A549 (cell line): Measurements from ENCODE around the gene FAM53C. TPM values are rescaled to one million over a fixed set of nuclear protein-coding genes. Genes with fewer than 3 reads are reported as not detected.

Source experiments
- ATAC-seq, 2 experiments: fragments of 200-7000 bp in 1 of 2; fragments of >200 bp in 1 of 2; cut with Nextera tagmentation in 1 of 2; cut with Tn5 transposase in 1 of 2; 3 replicates each; pipeline versions ENCODE4 v1.8.0 to v1.9.1; 2018 to 2020; ENCODE audit warnings: mild to moderate bottlenecking in 1 of 2, moderate library complexity in 1 of 2
- CTCF ChIA-PET: fragments of 300-600 bp; sonication (Branson Sonifier 250); formaldehyde crosslinking; extraction: SDS; loops from one replicate; lab custom pipeline; 2021; ENCODE audit warnings: antibody characterized with exemption, inconsistent platforms; lab: Yijun Ruan, JAX
- POLR2A ChIA-PET: fragments of 350-600 bp; formaldehyde crosslinking; extraction: SDS; loops from one replicate; lab custom pipeline; 2021; ENCODE audit warnings: antibody characterized with exemption, inconsistent platforms; lab: Yijun Ruan, JAX
- DNase-seq, 2 experiments: peaks; one replicate each; pipeline versions ENCODE4 v3.0.0 to v3.0.0-alpha.2; 2011 to 2016; ENCODE audit warnings: low read depth in 1 of 2, low spot score in 1 of 2
- FAIRE-seq: peaks from 2 replicates; lab custom pipeline; 2011; peaks lifted over from hg19 to GRCh38; lab: Jason Lieb, UNC
- H3K27ac ChIP-seq, 2 experiments: fragments of >200 bp; sonication (Bioruptor Twin); formaldehyde crosslinking; 3 replicates each; pipeline ENCODE4 v1.5.1; 2016 to 2017
- H3K4me1 ChIP-seq: fragments of >200 bp; sonication (Bioruptor Twin); formaldehyde crosslinking; 3 replicates; pipeline ENCODE4 v1.6.1; 2016
- H3K4me2 ChIP-seq: fragments of >200 bp; sonication (Bioruptor Twin); formaldehyde crosslinking; 3 replicates; pipeline ENCODE4 v1.6.1; 2016
- H3K4me3 ChIP-seq: fragments of >200 bp; sonication (Bioruptor Twin); formaldehyde crosslinking; 3 replicates; pipeline ENCODE4 v1.5.1; 2016
- H3K9me3 ChIP-seq: fragments of >200 bp; sonication (Bioruptor Twin); formaldehyde crosslinking; 3 replicates; pipeline ENCODE4 v1.6.1; 2016
- EHF ChIP-seq: fragments of 250-450 bp; sonication (Bioruptor Pico); IDR thresholded peaks from 2 replicates; pipeline ENCODE4 v1.5.0; 2020; ENCODE audit warnings: mild to moderate bottlenecking
- FOSL2 ChIP-seq, 2 experiments: fragments of 450-650 bp in 1 of 2; fragments of >200 bp in 1 of 2; sonication (Bioruptor Twin) in 1 of 2; formaldehyde crosslinking; IDR thresholded peaks; 2 replicates each; pipeline versions ENCODE4 v1.5.0 to v1.6.1; 2016 to 2020; ENCODE audit warnings: mild to moderate bottlenecking in 1 of 2, moderate library complexity in 1 of 2
- HDAC2 ChIP-seq: fragments of 200-600 bp; sonication (generic); IDR thresholded peaks from 2 replicates; pipeline ENCODE4 v1.6.1; 2016
- HEYL ChIP-seq: fragments of 250-450 bp; sonication (Bioruptor Pico); IDR thresholded peaks from 2 replicates; pipeline ENCODE4 v1.8.0; 2021; ENCODE audit warnings: mild to moderate bottlenecking, moderate library complexity
- HOXA7 ChIP-seq: fragments of 250-450 bp; sonication (Bioruptor Pico); IDR thresholded peaks from 2 replicates; pipeline ENCODE4 v1.5.0; 2020; ENCODE audit warnings: mild to moderate bottlenecking, moderate library complexity
- HOXB5 ChIP-seq: fragments of 250-450 bp; sonication (Bioruptor Pico); IDR thresholded peaks from 2 replicates; pipeline ENCODE4 v1.5.0; 2020; ENCODE audit warnings: mild to moderate bottlenecking, moderate library complexity
- KDM1A ChIP-seq: fragments of 200-600 bp; sonication (generic); IDR thresholded peaks from 2 replicates; pipeline ENCODE4 v1.6.1; 2016; ENCODE audit warnings: low read depth, mild to moderate bottlenecking
- KDM5A ChIP-seq: fragments of 200-600 bp; sonication (generic); IDR thresholded peaks from 2 replicates; pipeline ENCODE4 v1.6.1; 2016; ENCODE audit warnings: antibody characterized with exemption, mild to moderate bottlenecking
- MAFK ChIP-seq: fragments of 450-650 bp; IDR thresholded peaks from 2 replicates; pipeline ENCODE4 v1.6.1; 2014; ENCODE audit not compliant: partially characterized antibody
- MYC ChIP-seq: IDR thresholded peaks from 2 replicates; pipeline ENCODE4 v1.6.1; 2012; ENCODE audit warnings: mild to moderate bottlenecking, inconsistent platforms, low read length, improper control_type of control experiment, borderline replicate concordance
- NPAS2 ChIP-seq: fragments of 250-450 bp; sonication (Bioruptor Pico); IDR thresholded peaks from 2 replicates; pipeline ENCODE4 v1.8.0; 2022; ENCODE audit warnings: mild to moderate bottlenecking, moderate library complexity, borderline replicate concordance
- NR3C1 ChIP-seq: fragments of >200 bp; sonication (Bioruptor Twin); formaldehyde crosslinking; IDR thresholded peaks from 3 replicates; pipeline ENCODE4 v1.6.1; 2017
- PHF8 ChIP-seq: fragments of 200-600 bp; sonication (generic); IDR thresholded peaks from 2 replicates; pipeline ENCODE4 v1.6.1; 2016; ENCODE audit warnings: low read depth, mild to moderate bottlenecking, antibody characterized with exemption, moderate library complexity, borderline replicate concordance
- RAD21 ChIP-seq, 2 experiments: fragments of >200 bp in 1 of 2; sonication (Bioruptor Twin) in 1 of 2; formaldehyde crosslinking in 1 of 2; IDR thresholded peaks in 1 of 2; conservative IDR thresholded peaks in 1 of 2; 2 replicates in 1 of 2; 3 replicates in 1 of 2; pipeline ENCODE4 v1.6.1; 2012 to 2018; ENCODE audit warnings: inconsistent platforms in 1 of 2
- RCOR1 ChIP-seq: fragments of 150-350 bp; IDR thresholded peaks from 2 replicates; pipeline ENCODE4 v1.6.1; 2014; ENCODE audit warnings: antibody characterized with exemption, low read length, low read depth
- RNF2 ChIP-seq: fragments of 200-600 bp; sonication (generic); IDR thresholded peaks from 2 replicates; pipeline ENCODE4 v1.6.1; 2016; ENCODE audit warnings: low read depth, mild to moderate bottlenecking, antibody characterized with exemption, moderate library complexity, borderline replicate concordance
- SMC3 ChIP-seq: fragments of >200 bp; sonication (Bioruptor Twin); formaldehyde crosslinking; IDR thresholded peaks from 3 replicates; pipeline ENCODE4 v1.6.1; 2018; ENCODE audit warnings: inconsistent platforms
- TP53 ChIP-seq: fragments of 250-450 bp; sonication (Bioruptor Pico); IDR thresholded peaks from 2 replicates; pipeline ENCODE4 v1.5.0; 2021; ENCODE audit warnings: mild to moderate bottlenecking, moderate library complexity
- ZNF302 ChIP-seq: fragments of 250-450 bp; sonication (Bioruptor Pico); IDR thresholded peaks from 2 replicates; pipeline ENCODE4 v1.9.0; 2021; ENCODE audit warnings: inconsistent platforms, mild to moderate bottlenecking, moderate library complexity
- WGBS: methylation state at CpG from one replicate; pipeline ENCODE4 v1.1.6; 2017; ENCODE audit errors: missing lambda C conversion rate; 5-methylcytosine and 5-hydroxymethylcytosine counted together
- polyA plus RNA-seq, 4 experiments: library from polyadenylated mRNA; depleted of rRNA in 3 of 4; stranded (reverse); fragments of >200 nt; fragmentation: RNase III in 1 of 4; extraction: RNeasy Plus Mini Kit Qiagen cat#74134 plus additional on column Dnase treatment in 1 of 4; gene quantifications; 2 replicates in 3 of 4; 3 replicates in 1 of 4; pipeline ENCODE4 v1.2.3, GENCODE V29; 2011 to 2017
- TF ChIP-seq, protein P1 (sequence below): fragments of 250-450 bp; sonication (Bioruptor Pico); IDR thresholded peaks from 2 replicates; pipeline ENCODE4 v1.5.0; 2020; ENCODE audit warnings: low read depth, mild to moderate bottlenecking, moderate library complexity
- TF ChIP-seq, protein P2 (sequence below): fragments of 150-350 bp; IDR thresholded peaks from 2 replicates; pipeline ENCODE4 v1.6.1; 2014; ENCODE audit warnings: low read depth, mild to moderate bottlenecking, low read length
- TF ChIP-seq, protein P3 (sequence below): fragments of >200 bp; sonication (Bioruptor Twin); formaldehyde crosslinking; IDR thresholded peaks from 3 replicates; pipeline ENCODE4 v1.6.1; 2016
- TF ChIP-seq, protein P4 (sequence below): fragments of 250-450 bp; sonication (Bioruptor Pico); IDR thresholded peaks from 2 replicates; pipeline ENCODE4 v1.5.0; 2021; ENCODE audit warnings: mild to moderate bottlenecking, moderate library complexity, borderline replicate concordance

FAM53C gene
- polyA plus RNA-seq, 2 of the 4 experiments (the other 2 are of a cell fraction) = 24.7 to 24.9 TPM

DNA sequence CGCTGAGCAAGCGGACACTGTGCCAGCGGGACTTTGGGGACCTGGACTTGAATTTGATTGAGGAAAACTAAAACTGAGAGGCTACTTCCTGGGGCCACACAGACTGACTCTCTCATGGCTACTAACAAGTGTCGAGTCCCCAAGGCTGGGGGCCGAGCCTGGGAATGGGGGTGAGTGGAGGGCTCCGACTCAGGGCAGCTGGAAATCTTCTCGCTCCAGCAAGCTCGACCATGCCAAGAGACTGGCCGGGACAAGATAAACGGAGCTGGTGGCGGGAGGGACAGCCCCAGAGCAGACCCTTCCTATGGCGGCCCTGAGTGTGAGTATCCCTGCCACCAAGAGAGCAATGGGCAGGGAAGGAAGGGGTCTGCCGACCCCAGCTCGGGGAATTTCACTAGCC is 8.8 kb downstream of the FAM53C start:
- WGBS = 90% methylated on average over 14 of the region's 14 CpGs
- H3K4me1 ChIP-seq = no peaks in the 10 kb centered on the region
- peaks cover 5% of the 10 kb centered on the region; the same call in 1 of the 3 replicates for H3K9me3 ChIP-seq
- no peak for DNase-seq
- no peak overlapping the region for H3K27ac ChIP-seq
- ChIA-PET CTCF (interaction anchor here (0.5 kb wide), 1 partner anchor 65 kb away, joined by 3 read pairs; no protein-coding TSS in a partner anchor), POLR2A (interaction anchor here (5.1 kb wide), 1 partner anchor 8 kb away, joined by 36 read pairs; the partner anchor contains the start of gene FAM53C)
- TF ChIP-seq, protein P1, sequence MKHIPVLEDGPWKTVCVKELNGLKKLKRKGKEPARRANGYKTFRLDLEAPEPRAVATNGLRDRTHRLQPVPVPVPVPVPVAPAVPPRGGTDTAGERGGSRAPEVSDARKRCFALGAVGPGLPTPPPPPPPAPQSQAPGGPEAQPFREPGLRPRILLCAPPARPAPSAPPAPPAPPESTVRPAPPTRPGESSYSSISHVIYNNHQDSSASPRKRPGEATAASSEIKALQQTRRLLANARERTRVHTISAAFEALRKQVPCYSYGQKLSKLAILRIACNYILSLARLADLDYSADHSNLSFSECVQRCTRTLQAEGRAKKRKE (CRISPR knock-in tag) = no peak
- TF ChIP-seq NR3C1 (no peak), SMC3 (no peak), HOXA7 (no peak), PHF8 (no peak), RCOR1 (no peak), MYC (no peak), MAFK (no peak), EHF (CRISPR knock-in tag) (no peak)
- TF ChIP-seq, protein P2, sequence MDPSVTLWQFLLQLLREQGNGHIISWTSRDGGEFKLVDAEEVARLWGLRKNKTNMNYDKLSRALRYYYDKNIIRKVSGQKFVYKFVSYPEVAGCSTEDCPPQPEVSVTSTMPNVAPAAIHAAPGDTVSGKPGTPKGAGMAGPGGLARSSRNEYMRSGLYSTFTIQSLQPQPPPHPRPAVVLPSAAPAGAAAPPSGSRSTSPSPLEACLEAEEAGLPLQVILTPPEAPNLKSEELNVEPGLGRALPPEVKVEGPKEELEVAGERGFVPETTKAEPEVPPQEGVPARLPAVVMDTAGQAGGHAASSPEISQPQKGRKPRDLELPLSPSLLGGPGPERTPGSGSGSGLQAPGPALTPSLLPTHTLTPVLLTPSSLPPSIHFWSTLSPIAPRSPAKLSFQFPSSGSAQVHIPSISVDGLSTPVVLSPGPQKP = no peak
- TF ChIP-seq, protein P3, sequence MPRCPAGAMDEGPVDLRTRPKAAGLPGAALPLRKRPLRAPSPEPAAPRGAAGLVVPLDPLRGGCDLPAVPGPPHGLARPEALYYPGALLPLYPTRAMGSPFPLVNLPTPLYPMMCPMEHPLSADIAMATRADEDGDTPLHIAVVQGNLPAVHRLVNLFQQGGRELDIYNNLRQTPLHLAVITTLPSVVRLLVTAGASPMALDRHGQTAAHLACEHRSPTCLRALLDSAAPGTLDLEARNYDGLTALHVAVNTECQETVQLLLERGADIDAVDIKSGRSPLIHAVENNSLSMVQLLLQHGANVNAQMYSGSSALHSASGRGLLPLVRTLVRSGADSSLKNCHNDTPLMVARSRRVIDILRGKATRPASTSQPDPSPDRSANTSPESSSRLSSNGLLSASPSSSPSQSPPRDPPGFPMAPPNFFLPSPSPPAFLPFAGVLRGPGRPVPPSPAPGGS = no peak
- TF ChIP-seq, protein P4, sequence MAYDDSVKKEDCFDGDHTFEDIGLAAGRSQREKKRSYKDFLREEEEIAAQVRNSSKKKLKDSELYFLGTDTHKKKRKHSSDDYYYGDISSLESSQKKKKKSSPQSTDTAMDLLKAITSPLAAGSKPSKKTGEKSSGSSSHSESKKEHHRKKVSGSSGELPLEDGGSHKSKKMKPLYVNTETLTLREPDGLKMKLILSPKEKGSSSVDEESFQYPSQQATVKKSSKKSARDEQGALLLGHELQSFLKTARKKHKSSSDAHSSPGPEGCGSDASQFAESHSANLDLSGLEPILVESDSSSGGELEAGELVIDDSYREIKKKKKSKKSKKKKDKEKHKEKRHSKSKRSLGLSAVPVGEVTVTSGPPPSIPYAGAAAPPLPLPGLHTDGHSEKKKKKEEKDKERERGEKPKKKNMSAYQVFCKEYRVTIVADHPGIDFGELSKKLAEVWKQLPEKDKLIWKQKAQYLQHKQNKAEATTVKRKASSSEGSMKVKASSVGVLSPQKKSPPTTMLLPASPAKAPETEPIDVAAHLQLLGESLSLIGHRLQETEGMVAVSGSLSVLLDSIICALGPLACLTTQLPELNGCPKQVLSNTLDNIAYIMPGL = no peak
- no peak overlapping the region for H3K4me2 ChIP-seq
- ATAC-seq = no peak
- FAIRE-seq = no peak
- no peak overlapping the region for H3K4me3 ChIP-seq

DNA sequence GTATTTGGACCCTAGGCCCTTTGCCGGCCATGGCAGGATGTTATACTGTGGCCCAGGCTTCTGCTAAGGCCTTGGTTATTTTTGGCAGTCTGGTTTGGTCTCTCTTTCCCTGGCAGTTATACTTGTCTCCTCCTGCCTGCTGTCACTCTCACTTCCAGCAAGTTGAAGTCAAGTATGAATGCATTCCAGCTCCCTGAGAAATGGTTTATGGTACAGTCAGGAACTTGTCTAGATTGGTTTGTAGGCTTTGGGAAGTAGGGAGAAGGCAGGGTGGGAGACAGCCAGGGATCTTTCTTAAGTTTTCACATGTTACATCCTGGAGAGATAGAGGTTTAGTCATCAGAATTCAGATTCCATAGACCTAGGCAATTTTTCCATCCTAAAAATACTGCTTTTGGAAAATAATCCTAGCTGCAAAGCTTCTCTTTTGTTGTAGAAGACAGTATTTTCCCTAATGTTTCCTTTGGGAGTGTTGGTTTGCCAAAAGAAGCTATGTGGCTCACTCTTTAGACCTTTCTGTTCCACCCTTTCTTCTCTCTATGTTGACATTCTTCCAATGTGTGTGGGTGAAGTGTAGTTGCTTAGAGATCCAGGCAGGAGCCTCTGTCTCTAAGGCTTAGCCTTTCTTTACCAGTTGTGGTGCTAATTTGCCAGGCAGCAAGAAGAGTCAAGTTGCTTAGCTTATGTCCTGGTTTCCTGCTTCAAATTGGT is 11.9 kb downstream of the FAM53C start:
- no peak overlapping the region for H3K27ac ChIP-seq
- WGBS = 89% methylated on average over 1 of the region's 1 CpG

More for the DNA sequence above, 11.9 kb downstream of the FAM53C start:
- H3K4me1 ChIP-seq = peaks cover 9% of the 10 kb centered on the region
- FAIRE-seq = no peak
- CTCF ChIA-PET = interaction anchor here (0.6 to 6.2 kb wide), 4 partner anchors 13 to 196 kb away, joined by 3 to 197 read pairs (median 3); partner anchors contain the start of genes CDC25C and FAM53C
- TF ChIP-seq EHF (CRISPR knock-in tag) (no peak), MAFK (no peak), RNF2 (no peak), SMC3 (no peak), TP53 (CRISPR knock-in tag) (no peak), HDAC2 (no peak), NR3C1 (no peak), HEYL (no peak), HOXB5 (no peak), KDM1A (no peak), RAD21 (conservative IDR thresholded peaks at IDR 0.05 in 1 of 2, IDR thresholded peaks at IDR 0.05 in 1 of 2) (no peak), HOXA7 (no peak), ZNF302 (CRISPR knock-in tag) (no peak), NPAS2 (CRISPR knock-in tag) (no peak), KDM5A (no peak), FOSL2 (IDR thresholded peaks at IDR 0.05) (no peak), FOSL2 (CRISPR knock-in tag; IDR thresholded peaks at IDR 0.05) (no peak), RCOR1 (no peak), PHF8 (no peak)
- TF ChIP-seq, protein P1 (CRISPR knock-in tag) = no peak
- TF ChIP-seq, protein P3 = no peak
- TF ChIP-seq, all 56 proteins: peak for 0
- POLR2A ChIA-PET = interaction anchor here (5.1 kb wide), 1 partner anchor 11 kb away, joined by 36 read pairs; the partner anchor contains the start of gene FAM53C
- ATAC-seq (no peak), DNase-seq (no peak)
- no peak overlapping the region for H3K4me2 ChIP-seq
- peaks cover 9% of the 10 kb centered on the region; the same call in 2 of the 3 replicates for H3K9me3 ChIP-seq
- no peak overlapping the region for H3K4me3 ChIP-seq
